Activated CD4-positive, CD25-positive, alpha-beta regulatory T cell (primary cell): ENCODE data around the gene LEAP2.
A peak's percentile ranks its signal among the peaks of the same experiment; 100 is the strongest.

Experiments
- DNase-seq, 4 experiments: peaks; one replicate each; lab custom pipeline; 2025; lab: John Stamatoyannopoulos, UW

LEAP2 gene

GRCh38 chr5:132877938-132878337 lies 4.5 kb downstream of the LEAP2 start:
- DNase-seq = no peak

- DNase-seq = peak in 1 of 4 experiments; percentile 10
These were observed 9.9 kb downstream of the LEAP2 start for GRCh38 chr5:132883261-132883834.

- DNase-seq = no peak
These were observed 11.1 kb downstream of the LEAP2 start for GRCh38 chr5:132884548-132884947.

GRCh38 chr5:132886064-132886823 lies 12.8 kb downstream of the LEAP2 start:
- DNase-seq = no peak

GRCh38 chr5:132887283-132887682 lies 13.8 kb downstream of the LEAP2 start:
- DNase-seq = no peak

GRCh38 chr5:132889501-132889900 lies 16.0 kb downstream of the LEAP2 start:
- no peak for DNase-seq

GRCh38 chr5:132890817-132891216 lies 17.3 kb downstream of the LEAP2 start:
- no peak for DNase-seq

GRCh38 chr5:132895719-132896305 lies 22.3 kb downstream of the LEAP2 start:
- DNase-seq = no peak

- DNase-seq = no peak
These were observed 23.2 kb downstream of the LEAP2 start for GRCh38 chr5:132896685-132897084.

GRCh38 chr5:132898094-132898493 lies 24.6 kb downstream of the LEAP2 start:
- DNase-seq = no peak

GRCh38 chr5:132901036-132901435 lies 27.6 kb downstream of the LEAP2 start:
- DNase-seq = no peak

- no peak for DNase-seq
These were observed 28.3 kb downstream of the LEAP2 start for GRCh38 chr5:132901730-132902129.

GRCh38 chr5:132905938-132906337 lies 32.5 kb downstream of the LEAP2 start:
- no peak for DNase-seq

- DNase-seq = no peak
These were observed 33.7 kb downstream of the LEAP2 start for GRCh38 chr5:132907161-132907560.

- DNase-seq = no peak
These were observed 36.2 kb downstream of the LEAP2 start for GRCh38 chr5:132909702-132910101.

GRCh38 chr5:132915681-132916080 lies 42.2 kb downstream of the LEAP2 start:
- DNase-seq = no peak

- no peak for DNase-seq
These were observed 42.6 kb downstream of the LEAP2 start for GRCh38 chr5:132916086-132916485.
